RPMI8226 (cell line): Measurements from ENCODE around the gene DOHH.
"Not testable (repeated sequence)": the region's sequence is repeated elsewhere in the genome, so short reads cannot be mapped to it uniquely, and the experiment has no call there.

ENCODE experiments used
- DNase-seq: peaks from one replicate; pipeline ENCODE4 v3.0.0-alpha.2; 2015

The DOHH gene

DNA sequence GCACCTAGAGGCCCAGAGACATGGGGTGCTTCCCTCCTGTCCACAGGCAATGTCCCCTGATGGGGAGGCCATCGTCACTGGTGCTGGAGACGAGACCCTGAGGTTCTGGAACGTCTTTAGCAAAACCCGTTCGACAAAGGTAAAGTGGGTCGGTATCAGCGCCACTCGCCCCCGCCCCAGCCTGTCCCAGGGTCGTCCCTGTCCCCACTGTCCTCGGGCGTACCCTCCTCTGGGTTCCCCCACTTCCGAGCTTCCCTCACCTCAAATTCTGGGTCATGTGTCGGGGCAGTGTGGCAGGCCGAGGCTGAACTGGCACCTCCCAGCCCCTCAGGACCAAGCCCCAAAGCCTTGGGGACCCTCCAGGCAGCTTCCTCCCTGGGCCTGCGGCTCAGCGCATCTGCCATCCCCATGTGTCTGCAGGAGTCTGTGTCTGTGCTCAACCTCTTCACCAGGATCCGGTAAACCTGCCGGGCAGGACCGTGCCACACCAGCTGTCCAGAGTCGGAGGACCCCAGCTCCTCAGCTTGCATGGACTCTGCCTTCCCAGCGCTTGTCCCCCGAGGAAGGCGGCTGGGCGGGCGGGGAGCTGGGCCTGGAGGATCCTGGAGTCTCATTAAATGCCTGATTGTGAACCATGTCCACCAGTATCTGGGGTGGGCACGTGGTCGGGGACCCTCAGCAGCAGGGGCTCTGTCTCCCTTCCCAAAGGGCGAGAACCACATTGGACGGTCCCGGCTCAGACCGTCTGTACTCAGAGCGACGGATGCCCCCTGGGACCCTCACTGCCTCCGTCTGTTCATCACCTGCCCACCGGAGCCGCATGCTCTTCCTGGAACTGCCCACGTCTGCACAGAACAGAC is 34.1 kb upstream of the DOHH start:
- no peak for DNase-seq

DNA sequence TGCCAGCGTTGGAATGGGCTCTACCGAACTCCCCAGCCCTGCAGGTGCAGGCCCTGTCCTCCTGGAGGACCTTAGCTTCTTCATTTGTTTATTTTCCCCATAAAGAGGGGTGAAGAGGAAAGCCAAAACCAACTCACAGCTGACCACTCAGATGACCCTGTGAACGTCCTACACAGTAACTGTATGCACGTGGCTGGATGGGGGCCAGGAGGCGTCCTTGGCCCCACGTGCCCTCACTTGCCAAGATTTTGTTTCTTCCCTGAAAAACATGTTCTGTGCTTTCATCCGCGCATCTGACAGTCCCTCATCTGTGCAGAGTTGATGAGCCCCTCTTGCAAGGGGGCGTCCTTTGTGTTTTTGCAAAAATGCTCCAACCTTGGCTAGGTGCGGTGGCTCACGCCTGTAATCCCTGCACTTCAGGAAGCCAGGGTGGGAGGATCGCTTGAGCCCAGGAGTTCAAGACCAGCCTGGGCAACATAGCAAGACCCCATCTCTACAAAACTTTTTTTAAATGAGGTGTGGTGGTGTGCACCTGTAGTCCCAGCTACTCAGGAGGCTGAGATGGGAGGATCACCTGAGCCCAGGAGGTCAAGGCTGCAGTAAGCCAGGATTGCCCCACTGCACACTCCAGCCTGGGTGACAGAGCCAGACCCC is 33.2 kb upstream of the DOHH start:
- no peak for DNase-seq

DNA sequence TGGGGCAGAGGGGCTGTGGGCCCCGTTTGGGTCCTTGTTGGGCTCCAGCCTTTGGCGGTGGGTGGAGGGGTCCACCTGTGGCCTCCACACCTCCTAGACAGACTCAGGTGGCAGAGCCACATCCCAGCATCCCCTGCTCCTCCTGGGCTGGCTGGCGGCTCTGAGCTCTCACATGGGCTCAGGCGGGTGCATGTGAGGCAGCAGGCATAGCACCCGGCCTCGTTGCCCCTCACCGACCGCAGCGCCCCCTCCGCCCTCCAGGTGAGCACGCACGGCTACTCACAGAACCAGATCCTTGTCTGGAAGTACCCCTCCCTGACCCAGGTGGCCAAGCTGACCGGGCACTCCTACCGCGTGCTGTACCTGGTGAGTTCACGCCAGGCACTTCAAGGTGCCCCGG is 32.6 kb upstream of the DOHH start:
- no peak for DNase-seq

DNA sequence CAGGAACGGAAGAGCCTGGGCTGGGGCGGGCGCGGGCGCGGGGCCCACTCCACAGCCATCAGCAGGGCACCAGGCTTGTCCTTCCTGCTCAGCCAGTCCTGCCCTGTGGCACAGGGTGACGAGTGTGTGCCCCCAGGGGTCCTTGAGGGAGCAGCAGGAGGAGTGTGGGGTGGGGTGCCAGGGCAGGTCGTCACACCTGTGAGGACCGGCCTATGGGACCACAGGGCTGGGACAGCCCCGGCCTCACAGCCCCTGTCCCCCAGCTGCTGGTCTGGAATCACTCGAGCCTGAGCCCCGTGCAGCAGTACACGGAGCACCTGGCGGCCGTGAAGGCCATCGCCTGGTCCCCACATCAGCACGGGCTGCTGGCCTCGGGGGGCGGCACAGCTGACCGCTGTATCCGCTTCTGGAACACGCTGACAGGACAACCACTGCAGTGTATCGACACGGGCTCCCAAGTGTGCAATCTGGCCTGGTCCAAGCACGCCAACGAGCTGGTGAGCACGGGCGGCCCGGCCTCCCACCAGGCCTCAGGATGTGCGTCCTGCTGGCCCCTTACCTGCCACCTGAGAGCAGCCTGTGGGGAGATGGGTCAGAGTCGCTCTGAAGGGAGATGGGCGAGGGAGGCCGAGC is 31.8 kb upstream of the DOHH start:
- DNase-seq = no peak

DNA sequence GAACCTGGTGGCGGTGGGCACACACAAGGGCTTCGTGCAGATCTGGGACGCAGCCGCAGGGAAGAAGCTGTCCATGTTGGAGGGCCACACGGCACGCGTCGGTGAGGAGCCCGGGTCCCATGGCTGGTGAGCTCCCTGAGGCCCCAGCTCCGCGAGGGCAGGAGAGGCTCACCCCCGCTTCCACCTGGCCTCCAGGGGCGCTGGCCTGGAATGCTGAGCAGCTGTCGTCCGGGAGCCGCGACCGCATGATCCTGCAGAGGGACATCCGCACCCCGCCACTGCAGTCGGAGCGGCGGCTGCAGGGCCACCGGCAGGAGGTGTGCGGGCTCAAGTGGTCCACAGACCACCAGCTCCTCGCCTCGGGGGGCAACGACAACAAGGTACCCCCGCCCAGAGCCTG is 31.2 kb upstream of the DOHH start:
- no peak for DNase-seq

DNA sequence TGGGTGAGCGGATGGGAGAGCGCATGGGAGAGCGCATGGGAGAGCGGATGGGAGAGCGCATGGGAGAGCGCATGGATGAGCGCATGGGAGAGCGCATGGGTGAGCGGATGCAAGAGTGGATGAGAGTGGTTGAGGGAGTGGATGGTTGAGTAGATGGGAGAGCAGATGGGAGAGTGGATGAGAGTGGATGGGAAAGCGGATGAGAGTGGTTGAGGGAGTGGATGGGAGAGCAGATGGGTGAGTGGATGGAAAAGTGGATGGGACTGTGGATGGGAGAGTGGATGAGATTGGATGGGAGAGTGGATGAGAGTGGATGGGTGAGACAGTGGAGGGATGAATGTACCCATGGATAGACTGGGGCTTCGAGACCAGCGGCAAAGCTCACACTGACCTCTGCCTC is 29.9 kb upstream of the DOHH start:
- DNase-seq = no peak

DNA sequence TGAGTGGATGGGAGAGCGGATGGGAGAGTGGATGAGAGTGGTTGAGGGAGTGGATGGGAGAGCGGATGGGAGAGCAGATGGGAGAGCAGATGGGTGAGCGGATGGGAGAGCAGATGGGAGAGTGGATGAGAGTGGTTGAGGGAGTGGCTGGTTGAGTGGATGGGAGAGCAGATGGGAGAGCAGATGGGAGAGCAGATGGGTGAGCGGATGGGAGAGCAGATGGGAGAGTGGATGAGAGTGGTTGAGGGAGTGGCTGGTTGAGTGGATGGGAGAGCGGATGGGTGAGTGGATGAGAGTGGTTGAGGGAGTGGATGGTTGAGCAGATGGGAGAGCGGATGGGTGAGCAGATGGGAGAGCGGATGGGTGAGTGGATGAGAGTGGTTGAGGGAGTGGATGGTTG is 28.8 kb upstream of the DOHH start:
- not testable (repeated sequence) for DNase-seq

DNA sequence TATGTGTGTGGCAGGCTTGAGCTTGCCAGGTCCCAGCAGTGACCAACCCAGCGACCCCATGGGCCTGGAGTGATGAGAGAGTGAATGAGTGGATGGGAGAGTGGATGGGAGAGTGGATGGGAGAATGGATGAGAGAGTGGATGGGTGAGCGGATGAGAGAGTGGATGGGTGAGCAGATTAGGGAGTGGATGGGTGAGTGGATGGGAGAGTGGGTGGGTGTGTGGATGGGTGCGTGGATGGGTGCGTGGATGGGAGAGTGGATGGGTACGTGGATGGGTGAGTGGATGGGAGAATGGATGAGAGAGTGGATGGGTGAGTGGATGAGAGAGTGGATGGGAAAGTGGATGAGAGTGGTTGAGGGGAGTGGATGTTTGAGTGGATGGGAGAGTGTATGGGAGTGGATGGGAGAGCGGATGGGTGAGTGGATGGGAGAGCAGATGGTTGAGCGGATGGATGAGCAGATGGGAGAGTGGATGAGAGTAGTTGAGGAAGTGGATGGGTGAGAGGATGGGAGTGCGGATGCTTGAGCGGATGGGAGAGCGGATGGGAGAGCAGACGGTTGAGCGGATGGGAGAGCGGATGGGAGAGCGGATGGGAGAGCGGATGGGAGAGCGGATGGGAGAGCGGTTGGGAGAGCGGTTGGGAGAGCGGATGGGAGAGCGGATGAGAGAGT is 28.2 kb upstream of the DOHH start:
- no peak for DNase-seq

DNA sequence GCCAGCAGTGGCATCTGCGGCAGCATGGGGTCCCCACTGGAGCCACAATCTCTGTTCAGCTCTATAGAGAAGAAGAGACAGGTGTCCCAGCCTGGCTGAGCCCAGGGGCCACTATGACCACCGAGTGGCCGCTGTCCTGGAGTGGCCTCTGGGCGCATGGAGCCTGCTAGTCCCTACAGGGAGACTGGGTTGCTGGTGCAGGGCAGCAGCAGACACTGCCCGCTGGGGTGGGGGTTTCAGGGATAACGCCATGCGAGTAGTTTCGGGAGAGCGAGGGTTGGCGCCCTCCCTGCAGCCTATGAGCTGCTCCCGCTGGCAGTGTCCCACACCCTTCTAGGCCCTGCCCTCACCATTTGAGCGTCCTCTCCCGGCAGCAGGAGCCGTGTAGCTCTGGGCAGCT is 27.6 kb upstream of the DOHH start:
- no peak for DNase-seq

DNA sequence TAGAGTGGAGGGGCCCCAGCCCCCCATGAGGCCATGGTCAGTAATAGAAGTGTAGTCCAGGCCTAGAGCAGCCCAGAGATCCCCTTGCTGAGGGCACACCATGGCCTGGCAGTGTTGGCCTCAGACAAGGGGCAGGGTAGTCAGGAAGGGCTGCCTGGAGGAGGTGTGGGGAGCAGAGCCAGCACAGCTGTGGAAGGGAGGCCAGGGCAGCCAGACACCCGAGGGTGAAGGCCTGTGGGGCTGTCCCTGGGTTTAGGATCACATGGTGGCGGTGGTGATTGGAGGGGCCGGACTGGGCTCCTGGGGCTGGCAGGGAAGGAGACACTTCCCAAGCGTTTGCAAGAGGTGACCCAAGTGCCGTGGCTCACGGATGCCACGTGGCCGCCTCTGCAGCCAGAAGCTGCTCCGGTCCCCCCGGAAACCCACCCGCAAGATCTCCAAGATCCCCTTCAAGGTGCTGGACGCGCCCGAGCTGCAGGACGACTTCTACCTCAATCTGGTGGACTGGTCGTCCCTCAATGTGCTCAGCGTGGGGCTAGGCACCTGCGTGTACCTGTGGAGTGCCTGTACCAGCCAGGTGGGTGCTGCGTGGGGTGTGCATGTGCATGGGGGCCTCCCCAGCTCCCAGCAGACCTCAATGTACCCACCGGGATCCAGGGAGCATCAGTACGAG is 26.9 kb upstream of the DOHH start:
- no peak for DNase-seq

DNA sequence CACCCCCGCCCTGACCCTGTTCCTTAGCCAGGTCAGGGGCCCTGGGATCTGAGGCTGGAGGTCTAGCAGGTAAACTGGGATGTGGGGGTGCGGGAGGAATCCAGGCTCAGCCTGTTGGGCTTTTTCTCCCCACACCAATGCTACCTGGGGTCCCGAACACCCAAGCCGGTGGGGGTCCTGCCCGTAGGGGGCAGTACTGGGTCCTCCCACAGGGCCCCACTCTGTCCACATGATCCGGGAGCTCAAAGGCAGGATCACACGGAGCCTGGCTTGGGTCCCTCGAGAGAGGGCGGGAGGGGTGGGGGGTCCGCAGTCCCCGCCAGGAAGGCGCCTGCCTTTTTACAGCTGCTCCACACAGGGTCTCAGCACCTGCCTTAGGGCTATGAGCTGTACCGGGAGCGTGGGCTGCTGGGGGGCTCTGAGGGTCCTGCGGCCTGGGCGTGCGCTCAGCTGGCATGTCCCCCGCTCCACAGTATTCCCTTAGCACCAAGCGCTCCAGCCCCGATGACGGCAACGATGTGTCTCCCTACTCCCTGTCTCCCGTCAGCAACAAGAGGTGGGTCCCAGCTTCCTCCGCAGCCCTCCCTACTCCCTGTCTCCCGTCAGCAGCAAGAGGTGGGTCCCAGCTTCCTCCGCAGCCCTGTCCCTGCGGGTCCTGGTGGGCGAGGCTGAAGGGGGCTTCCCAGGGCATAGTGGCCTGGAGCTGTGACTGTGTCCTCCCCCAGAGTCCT is 26.2 kb upstream of the DOHH start:
- no peak for DNase-seq

DNA sequence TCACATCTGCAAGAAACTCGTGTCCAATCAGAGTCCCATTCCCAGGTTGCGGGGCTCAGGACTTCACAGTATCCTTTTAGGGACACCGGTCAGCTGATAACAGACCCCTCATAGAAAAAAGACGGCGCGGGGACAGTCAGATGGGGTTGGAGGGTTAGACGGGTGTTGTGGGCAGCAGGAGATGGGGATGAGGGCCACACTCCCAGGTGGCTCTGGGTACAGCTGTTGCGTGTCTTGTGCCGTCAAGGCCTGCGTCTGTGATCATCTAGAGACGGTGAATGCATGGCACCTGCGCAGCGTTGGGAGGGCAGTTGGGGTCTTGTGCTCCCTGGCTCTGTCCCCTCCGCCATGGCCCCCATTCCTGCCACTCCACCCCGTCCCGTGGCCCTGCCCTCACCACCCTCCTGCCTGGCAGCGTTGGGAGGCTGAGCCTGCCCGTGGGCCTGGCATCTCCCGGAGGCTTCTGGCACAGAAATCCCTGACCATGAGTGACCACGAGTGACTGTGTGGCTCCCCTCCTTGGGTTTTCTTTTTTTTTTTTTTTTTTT is 24.5 kb upstream of the DOHH start:
- DNase-seq = no peak

DNA sequence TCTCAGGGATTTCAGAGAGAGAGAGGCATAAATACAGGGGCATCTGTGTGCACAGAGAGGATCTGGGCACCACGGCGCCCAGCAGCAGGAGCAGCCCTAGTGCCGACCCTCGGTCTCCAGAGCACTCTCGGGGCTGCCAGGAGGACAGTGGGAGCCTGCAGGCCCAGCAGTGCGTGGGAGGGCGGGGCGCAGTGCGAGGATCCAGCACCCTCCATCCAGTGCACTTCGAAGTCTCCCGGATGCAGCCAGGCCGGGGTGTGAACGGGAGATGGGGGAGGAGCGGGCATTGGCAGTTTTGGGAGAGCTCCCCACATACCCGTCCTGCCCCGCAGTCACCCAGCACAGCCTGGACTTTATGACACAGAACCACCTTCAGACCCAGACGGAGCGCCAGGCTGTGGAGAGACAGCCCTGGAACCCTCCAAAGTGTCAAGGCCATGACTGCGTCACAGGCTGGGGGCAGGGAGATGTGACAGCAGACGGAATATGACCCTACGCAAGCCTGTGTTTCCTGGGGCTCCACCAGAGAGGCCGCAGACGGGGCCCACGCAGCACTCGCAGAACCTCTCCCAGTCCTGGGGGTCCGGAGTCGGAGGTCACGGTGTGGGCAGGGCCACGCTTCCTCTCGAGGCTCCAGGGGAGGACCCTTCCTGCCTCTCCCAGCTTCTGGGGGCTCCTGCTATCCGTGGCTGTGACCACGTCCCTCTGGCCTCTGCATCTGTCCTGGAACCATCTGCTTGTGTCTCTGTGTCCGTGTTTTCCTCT is 23.8 kb upstream of the DOHH start:
- no peak for DNase-seq

DNA sequence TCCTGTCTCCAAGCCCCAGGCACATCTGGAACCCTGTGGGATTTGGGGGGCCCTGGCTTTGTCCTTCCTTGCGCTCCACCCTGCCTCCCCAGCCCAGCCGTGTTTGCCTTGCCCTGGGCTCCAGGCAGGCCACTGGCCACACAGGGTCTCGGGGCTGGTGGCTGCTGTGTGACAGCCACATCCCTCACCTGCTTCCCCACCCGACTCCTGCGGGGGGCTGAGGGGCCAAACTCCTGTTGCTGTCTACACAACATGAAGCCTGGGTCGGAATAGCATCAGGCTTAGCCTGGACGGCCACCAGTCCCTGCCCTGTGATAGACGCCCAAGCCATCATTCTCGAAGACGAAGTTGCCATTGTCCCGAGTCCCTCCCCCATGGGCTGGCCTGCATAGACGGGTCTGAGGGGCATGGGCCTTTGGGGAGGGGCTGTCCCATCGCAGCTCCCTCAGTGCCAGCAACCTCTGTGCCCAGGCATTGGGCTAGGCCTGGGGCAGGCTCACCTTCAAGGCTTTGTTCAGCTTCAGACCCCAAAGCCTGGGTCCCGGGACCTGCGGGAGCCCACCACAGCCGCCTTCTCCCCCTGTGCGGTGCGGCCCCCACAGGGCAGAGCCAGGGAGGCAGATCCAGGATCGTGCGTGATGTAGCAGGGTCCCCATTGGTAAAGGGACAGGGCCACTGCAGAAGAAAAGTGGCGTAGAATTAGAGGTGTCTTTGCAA is 23.0 kb upstream of the DOHH start:
- DNase-seq = no peak

DNA sequence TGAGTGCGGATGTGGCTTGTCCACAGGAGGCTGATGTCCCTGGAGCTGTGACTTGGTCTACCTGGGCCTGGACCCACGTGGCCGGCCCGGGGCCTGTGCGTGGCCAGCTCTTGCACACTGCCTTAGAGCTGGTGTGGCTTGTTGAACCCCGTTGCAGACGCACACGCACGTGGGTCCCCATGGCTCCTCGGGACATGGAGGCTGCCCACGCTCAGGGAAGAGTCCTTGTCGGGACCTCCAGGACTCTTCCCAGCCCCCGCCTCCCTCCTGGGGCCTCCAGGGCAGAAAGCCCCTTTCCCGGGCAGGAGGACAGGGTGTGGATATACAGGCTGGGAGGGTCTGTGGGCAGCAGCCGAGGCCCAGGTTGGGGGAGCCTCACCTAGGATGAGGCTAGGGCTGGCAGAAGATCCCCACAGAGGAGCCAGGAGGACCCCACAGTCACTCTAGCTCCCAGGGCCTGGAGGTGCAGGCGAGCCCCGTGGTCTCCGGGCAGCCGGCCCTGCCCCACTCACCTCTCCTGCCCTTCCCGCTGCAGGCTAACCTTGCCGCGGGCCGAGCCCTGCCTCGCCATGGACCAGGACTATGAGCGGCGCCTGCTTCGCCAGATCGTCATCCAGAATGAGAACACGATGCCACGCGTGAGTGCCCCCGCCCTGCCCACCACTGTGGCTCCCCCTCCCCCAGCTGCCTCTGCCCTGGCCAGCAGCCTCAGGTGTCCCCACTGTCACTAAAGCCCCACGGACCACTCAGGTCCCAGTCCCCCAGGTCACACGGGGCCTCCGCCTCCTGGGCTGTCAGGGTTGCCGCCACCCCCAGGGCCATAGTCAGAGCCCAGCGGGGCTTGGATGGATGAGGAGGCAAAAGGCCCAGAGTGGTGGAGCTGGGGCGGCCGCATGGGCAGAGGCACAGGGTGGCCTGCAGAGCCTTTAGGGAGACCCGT is 22.2 kb upstream of the DOHH start:
- DNase-seq = no peak

DNA sequence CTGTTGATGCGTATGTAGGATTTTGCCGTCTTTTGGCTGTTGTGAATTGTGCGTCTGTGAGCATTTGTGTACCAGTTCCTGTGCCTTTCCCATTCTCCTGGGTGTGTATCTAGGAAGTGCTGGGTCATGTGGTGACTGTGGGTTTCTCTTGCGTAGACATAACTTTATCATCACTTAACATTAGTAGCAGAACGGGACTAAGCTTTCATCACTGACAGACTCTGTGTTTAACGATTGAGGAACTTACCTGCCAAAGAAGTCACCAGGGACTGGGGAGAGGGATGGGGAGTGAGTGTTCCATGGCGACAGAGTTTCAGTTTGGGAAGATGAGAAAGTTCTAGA is 20.6 kb upstream of the DOHH start:
- DNase-seq = no peak

DNA sequence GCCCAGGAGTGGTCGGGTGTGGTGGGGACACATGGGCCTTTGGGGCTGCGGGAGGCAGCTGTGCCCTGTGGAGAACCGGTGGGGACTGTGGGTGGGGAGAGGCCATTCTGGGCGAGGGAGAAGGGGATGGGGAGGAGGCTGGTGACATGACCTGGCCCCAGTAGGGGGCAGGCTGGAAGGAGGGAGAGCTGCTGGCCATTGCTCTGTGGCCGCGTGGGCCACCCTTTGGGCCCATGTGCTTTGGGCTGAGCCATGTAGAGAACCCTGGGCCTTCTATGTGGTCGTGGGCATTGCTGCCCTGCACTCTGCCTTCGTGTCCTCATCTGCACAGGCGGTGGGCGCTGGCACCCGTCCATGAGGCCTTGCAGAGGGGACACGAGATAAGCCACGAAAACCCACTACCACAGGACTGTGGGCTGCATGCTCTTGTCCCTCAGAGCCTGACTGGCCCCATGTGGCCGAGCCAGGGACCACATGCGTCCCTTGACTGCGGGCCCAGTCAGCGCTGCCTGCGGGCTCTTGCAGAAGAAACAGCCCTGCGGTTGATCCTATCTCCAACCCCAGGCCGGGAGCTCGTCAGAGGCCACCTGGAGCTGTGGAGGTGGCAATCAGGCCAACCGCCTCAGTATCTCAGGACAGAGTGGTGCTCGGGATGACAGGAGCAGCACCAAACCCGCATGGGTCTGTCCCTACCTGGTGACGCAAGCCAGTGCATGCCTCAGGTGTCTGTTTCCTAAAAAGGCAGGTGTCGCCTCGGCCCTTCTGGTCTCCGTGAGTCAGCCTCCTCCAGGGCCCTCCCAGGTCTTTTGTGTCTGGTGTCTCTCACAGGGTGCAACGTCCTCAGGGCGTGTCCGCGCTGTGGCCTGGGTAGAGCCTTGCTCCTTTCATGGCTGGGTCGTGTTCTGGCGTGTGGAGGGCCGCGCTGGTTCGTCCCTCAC is 20.0 kb upstream of the DOHH start:
- no peak for DNase-seq

DNA sequence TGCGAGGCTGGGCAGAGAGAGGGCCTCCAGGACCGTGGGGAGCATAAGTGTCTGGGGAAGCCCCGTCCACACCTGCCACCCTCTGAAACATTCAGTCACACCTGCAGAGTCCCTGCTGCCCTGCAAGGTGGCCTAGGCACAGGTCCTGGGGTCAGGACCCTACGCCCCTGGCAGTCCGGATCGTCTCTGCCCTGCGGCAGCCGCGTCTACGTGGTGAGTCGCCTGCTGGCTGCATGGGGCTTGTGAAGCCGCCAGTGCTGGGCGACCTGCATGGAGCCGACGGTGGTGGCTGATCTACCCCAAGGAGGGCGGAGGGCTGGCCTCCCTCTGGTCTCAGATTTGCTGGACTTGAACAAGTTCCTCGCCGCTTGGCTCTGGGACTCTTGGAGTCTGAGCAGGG is 18.7 kb upstream of the DOHH start:
- DNase-seq = no peak
